ENCODE results near the gene COL4A4. TPM values are rescaled to one million over a fixed set of nuclear protein-coding genes. Genes with fewer than 3 reads are reported as not detected.

The COL4A4 gene
- total and polyA plus RNA-seq, 2 of the 13 experiments (the other 11 are each of a cell fraction or from before 2014, with no cell fraction given) = not detected

GRCh38 chr2:226983895-226984749, 179.9 kb downstream of the COL4A4 start:
- Histone ChIP-seq H3K27ac (ENCODE audit: extremely low read length, insufficient read depth, low read length) (no peak overlapping the region), H3K9ac (ENCODE audit: insufficient read depth, low read depth, low read length) (no peak overlapping the region), H3K4me2 (ENCODE audit: low read depth, low read length) (no peak overlapping the region), H3K27me3 (ENCODE audit: control insufficient read depth in 1 of 2, insufficient read depth in 2 of 2, low read length in 2 of 2) (no peaks in the 10 kb centered on the region), H3K4me1 (ENCODE audit: insufficient read depth, low read length) (peaks cover 17% of the 10 kb centered on the region), H2AFZ (ENCODE audit: low read length) (no peak overlapping the region), H3K4me3 (replicated peaks in 1 of 3; ENCODE audit: insufficient read depth in 1 of 3, low read depth in 2 of 3, low read length in 3 of 3) (no peak overlapping the region), H3K36me3 (replicated peaks in 1 of 2; ENCODE audit: control insufficient read depth in 1 of 2, insufficient read depth in 2 of 2, low read length in 2 of 2) (no peaks in the 10 kb centered on the region), H3K9me3 (ENCODE audit: low read length) (no peaks in the 10 kb centered on the region), H3K79me2 (ENCODE audit: insufficient read depth, low read length) (no peaks in the 10 kb centered on the region), H4K20me1 (ENCODE audit: insufficient read depth, low read length) (no peaks in the 10 kb centered on the region)
- DNase-seq (ENCODE audit: low spot score) (no peak), FAIRE-seq (no peak), ATAC-seq (no peak; the same call in 2 of the 3 replicates)
- 57% methylated on average over 12 of the region's 12 CpGs for WGBS (ENCODE audit: low lambda C conversion rate)
- ChIA-PET CTCF (ENCODE audit: low intra/inter-chr PET ratio, low total read pairs) (interaction anchor here (1.4 to 3.6 kb wide), 5 partner anchors 171 to 1319 kb away, joined by 4 to 74 read pairs (median 9); no protein-coding TSS in a partner anchor), POLR2A (interaction anchor here (0.6 to 1.4 kb wide), 3 partner anchors 148 to 183 kb away, joined by 3 to 5 read pairs (median 4); partner anchors contain the start of gene RHBDD1)
- in situ Hi-C loops (cut with HindIII; ENCODE audit: extremely low pct_ligation_motif_present, low pct_unique_long_range_greater_than_20kb) = no loop called here
- no TSS peak for BruUV-seq (replicated peaks)
- TF ChIP-seq SRY (CRISPR knock-in tag; IDR thresholded peaks at IDR 0.05) (no peak), TAF15 (IDR thresholded peaks at IDR 0.05; ENCODE audit: low read depth, low read length, poor library complexity, severe bottlenecking) (no peak), SNAPC2 (CRISPR knock-in tag; IDR thresholded peaks at IDR 0.05) (no peak), MTA3 (CRISPR knock-in tag; IDR thresholded peaks at IDR 0.05) (no peak), ETV6 (CRISPR knock-in tag; conservative IDR thresholded peaks at IDR 0.05) (no peak), MBNL3 (CRISPR knock-in tag; conservative IDR thresholded peaks at IDR 0.05) (no peak), JUNB (CRISPR knock-in tag; IDR thresholded peaks at IDR 0.05; ENCODE audit: borderline replicate concordance) (no peak), ZNF121 (CRISPR knock-in tag; IDR thresholded peaks at IDR 0.05) (no peak), BCL3 (CRISPR knock-in tag; IDR thresholded peaks at IDR 0.05) (no peak), YEATS4 (CRISPR knock-in tag; IDR thresholded peaks at IDR 0.05; ENCODE audit: borderline replicate concordance) (no peak), TARDBP (CRISPR knock-in tag; IDR thresholded peaks at IDR 0.05) (no peak), NR0B2 (CRISPR knock-in tag; IDR thresholded peaks at IDR 0.05) (no peak)
- intact Hi-C loops (cut with micrococcal nuclease; ENCODE audit: unreplicated experiment) = loop anchor here (10.0 kb wide), 1 partner anchor 769 kb away; no protein-coding TSS in a partner anchor

Data from HepG2 (cell line).